HL-60 (cell line): Measurements from ENCODE around the gene DYRK1A.
"Not testable (repeated sequence)": the region's sequence is repeated elsewhere in the genome, so short reads cannot be mapped to it uniquely, and the experiment has no call there.

Source experiments
- CTCF ChIP-seq: IDR thresholded peaks from one replicate; pipeline ENCODE4 v1.5.1; 2011; ENCODE audit warnings: low read length, control low read depth, inconsistent platforms; ENCODE audit not compliant: insufficient read depth
- GABPA ChIP-seq: IDR thresholded peaks from 2 replicates; pipeline ENCODE4 v1.6.1; 2012; ENCODE audit warnings: low read depth
- POLR2AphosphoS5 ChIP-seq: IDR thresholded peaks from 2 replicates; pipeline ENCODE4 v1.6.1; 2012; ENCODE audit warnings: low read depth
- SPI1 ChIP-seq: IDR thresholded peaks from 2 replicates; pipeline ENCODE4 v1.6.1; 2012; ENCODE audit warnings: low read depth, mild to moderate bottlenecking, borderline replicate concordance

- not testable (repeated sequence) for TF ChIP-seq POLR2AphosphoS5, CTCF, GABPA, SPI1
These were observed 174.6 kb downstream of the DYRK1A start for GRCh38 chr21:37541128-37541527.
